ENCODE results near the gene SHQ1.
A peak's percentile ranks its signal among the peaks of the same experiment; 100 is the strongest.

The SHQ1 gene

GRCh38 chr3:72811571-72811970 lies 36.7 kb downstream of the SHQ1 start:
- no peak overlapping the region for H3K27ac ChIP-seq (ENCODE audit: low read depth, low read length)
- no peaks in the 10 kb centered on the region for H3K27me3 ChIP-seq (ENCODE audit: insufficient read depth, low read length, poor library complexity)
- no peak overlapping the region for H2BK5ac ChIP-seq (ENCODE audit: low read length)
- H3K4ac ChIP-seq (ENCODE audit: low read depth, low read length) = no peak overlapping the region
- H2BK120ac ChIP-seq (ENCODE audit: low read depth, low read length) = no peak overlapping the region
- no peaks in the 10 kb centered on the region for H3K36me3 ChIP-seq (ENCODE audit: control insufficient read depth, insufficient read depth, low read length)
- no peak overlapping the region for H2AK5ac ChIP-seq (ENCODE audit: low read length)
- no peak overlapping the region for H4K5ac ChIP-seq (ENCODE audit: low read length)
- H3K79me2 ChIP-seq (ENCODE audit: control insufficient read depth, insufficient read depth, low read length) = no peaks in the 10 kb centered on the region
- H3K4me1 ChIP-seq (ENCODE audit: control insufficient read depth, low read depth, low read length) = no peaks in the 10 kb centered on the region
- H3K23ac ChIP-seq (ENCODE audit: low read length) = no peak overlapping the region
- no peak overlapping the region for H3K4me3 ChIP-seq (ENCODE audit: low read length)
- H3K4me2 ChIP-seq (ENCODE audit: low read length) = no peak overlapping the region
- no CpG with 5 or more reads among the region's 1 CpG for WGBS (ENCODE audit: extremely low coverage, insufficient coverage, low lambda C conversion rate)
- H3K56ac ChIP-seq (ENCODE audit: low read length) = no peak overlapping the region
- DNase-seq = peak; percentile 64
- no peak overlapping the region for H4K8ac ChIP-seq (ENCODE audit: low read depth, low read length)
- no peak overlapping the region for H3K9ac ChIP-seq (ENCODE audit: low read length)
- no peak overlapping the region for H3K18ac ChIP-seq (ENCODE audit: low read length)
- H3K79me1 ChIP-seq (ENCODE audit: low read length) = no peaks in the 10 kb centered on the region
- no peak overlapping the region for H2BK15ac ChIP-seq (replicated peaks; ENCODE audit: low read depth)

GRCh38 chr3:72810659-72811434 lies 37.4 kb downstream of the SHQ1 start:
- Histone ChIP-seq H4K5ac (ENCODE audit: low read length) (no peak overlapping the region), H3K79me2 (ENCODE audit: control insufficient read depth, insufficient read depth, low read length) (no peaks in the 10 kb centered on the region), H3K23ac (ENCODE audit: low read length) (no peak overlapping the region), H3K79me1 (ENCODE audit: low read length) (no peaks in the 10 kb centered on the region), H3K18ac (ENCODE audit: low read length) (no peak overlapping the region), H3K56ac (ENCODE audit: low read length) (no peak overlapping the region), H3K27ac (ENCODE audit: low read depth, low read length) (no peak overlapping the region), H2AK5ac (ENCODE audit: low read length) (no peak overlapping the region), H2BK120ac (ENCODE audit: low read depth, low read length) (no peak overlapping the region), H3K4me3 (ENCODE audit: low read length) (no peak overlapping the region), H2BK15ac (replicated peaks; ENCODE audit: low read depth) (no peak overlapping the region), H3K4me1 (ENCODE audit: control insufficient read depth, low read depth, low read length) (no peaks in the 10 kb centered on the region), H4K8ac (ENCODE audit: low read depth, low read length) (peak overlapping the region; percentile 13), H3K36me3 (ENCODE audit: control insufficient read depth, insufficient read depth, low read length) (no peaks in the 10 kb centered on the region), H3K27me3 (ENCODE audit: insufficient read depth, low read length, poor library complexity) (no peaks in the 10 kb centered on the region), H2BK5ac (ENCODE audit: low read length) (no peak overlapping the region), H3K9ac (ENCODE audit: low read length) (no peak overlapping the region), H3K4me2 (ENCODE audit: low read length) (no peak overlapping the region), H3K4ac (ENCODE audit: low read depth, low read length) (no peak overlapping the region)
- WGBS (ENCODE audit: extremely low coverage, insufficient coverage, low lambda C conversion rate) = no CpG with 5 or more reads among the region's 6 CpGs
- DNase-seq = no peak

GRCh38 chr3:72810063-72810462 lies 38.2 kb downstream of the SHQ1 start:
- Histone ChIP-seq H3K79me1 (ENCODE audit: low read length) (no peaks in the 10 kb centered on the region), H3K4me2 (ENCODE audit: low read length) (no peak overlapping the region), H2BK5ac (ENCODE audit: low read length) (no peak overlapping the region), H2BK15ac (replicated peaks; ENCODE audit: low read depth) (no peak overlapping the region), H4K8ac (ENCODE audit: low read depth, low read length) (no peak overlapping the region), H2AK5ac (ENCODE audit: low read length) (no peak overlapping the region), H3K4me3 (ENCODE audit: low read length) (no peak overlapping the region), H3K56ac (ENCODE audit: low read length) (no peak overlapping the region), H2BK120ac (ENCODE audit: low read depth, low read length) (no peak overlapping the region), H3K36me3 (ENCODE audit: control insufficient read depth, insufficient read depth, low read length) (no peaks in the 10 kb centered on the region), H3K27me3 (ENCODE audit: insufficient read depth, low read length, poor library complexity) (no peaks in the 10 kb centered on the region), H3K4me1 (ENCODE audit: control insufficient read depth, low read depth, low read length) (no peaks in the 10 kb centered on the region), H3K9ac (ENCODE audit: low read length) (no peak overlapping the region), H3K4ac (ENCODE audit: low read depth, low read length) (no peak overlapping the region), H3K27ac (ENCODE audit: low read depth, low read length) (no peak overlapping the region), H4K5ac (ENCODE audit: low read length) (no peak overlapping the region), H3K23ac (ENCODE audit: low read length) (no peak overlapping the region), H3K79me2 (ENCODE audit: control insufficient read depth, insufficient read depth, low read length) (no peaks in the 10 kb centered on the region), H3K18ac (ENCODE audit: low read length) (no peak overlapping the region)
- peak; percentile 39 for DNase-seq

- H3K18ac ChIP-seq (ENCODE audit: low read length) = no peak overlapping the region
- no CpG with 5 or more reads among the region's 5 CpGs for WGBS (ENCODE audit: extremely low coverage, insufficient coverage, low lambda C conversion rate)
- H3K4me1 ChIP-seq (ENCODE audit: control insufficient read depth, low read depth, low read length) = no peaks in the 10 kb centered on the region
- H3K56ac ChIP-seq (ENCODE audit: low read length) = no peak overlapping the region
- no peak overlapping the region for H4K5ac ChIP-seq (ENCODE audit: low read length)
- H3K36me3 ChIP-seq (ENCODE audit: control insufficient read depth, insufficient read depth, low read length) = no peaks in the 10 kb centered on the region
- H3K27me3 ChIP-seq (ENCODE audit: insufficient read depth, low read length, poor library complexity) = no peaks in the 10 kb centered on the region
- H3K4me2 ChIP-seq (ENCODE audit: low read length) = no peak overlapping the region
- no peak overlapping the region for H3K4ac ChIP-seq (ENCODE audit: low read depth, low read length)
- H3K9ac ChIP-seq (ENCODE audit: low read length) = no peak overlapping the region
- H2BK5ac ChIP-seq (ENCODE audit: low read length) = no peak overlapping the region
- no peak overlapping the region for H2AK5ac ChIP-seq (ENCODE audit: low read length)
- H3K4me3 ChIP-seq (ENCODE audit: low read length) = no peak overlapping the region
- H3K79me2 ChIP-seq (ENCODE audit: control insufficient read depth, insufficient read depth, low read length) = no peaks in the 10 kb centered on the region
- no peak overlapping the region for H2BK15ac ChIP-seq (replicated peaks; ENCODE audit: low read depth)
- no peaks in the 10 kb centered on the region for H3K79me1 ChIP-seq (ENCODE audit: low read length)
- H2BK120ac ChIP-seq (ENCODE audit: low read depth, low read length) = no peak overlapping the region
- no peak overlapping the region for H3K27ac ChIP-seq (ENCODE audit: low read depth, low read length)
- no peak for DNase-seq
- H4K8ac ChIP-seq (ENCODE audit: low read depth, low read length) = no peak overlapping the region
- no peak overlapping the region for H3K23ac ChIP-seq (ENCODE audit: low read length)
Measured at GRCh38 chr3:72804361-72804760, 43.9 kb downstream of the SHQ1 start.

DNA sequence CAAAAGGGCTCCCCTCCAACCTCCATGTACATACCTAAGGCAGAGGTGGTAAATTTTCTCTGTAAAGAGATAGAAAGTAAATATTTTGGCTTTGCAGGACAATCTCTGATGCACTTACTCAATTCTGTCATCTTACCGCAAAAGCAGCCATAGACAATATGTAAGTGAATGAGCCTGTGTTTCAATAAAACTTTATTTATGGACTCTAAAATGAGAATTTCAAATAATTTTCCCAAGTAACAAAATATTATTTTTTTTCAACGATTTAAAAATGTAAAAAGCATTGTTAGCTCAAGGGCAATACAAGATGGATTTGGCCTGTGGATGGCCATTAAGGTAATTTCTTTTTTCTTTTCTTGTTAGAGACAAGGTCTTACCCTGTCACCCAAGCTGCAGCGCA lies 44.7 kb downstream of the SHQ1 start:
- H2BK5ac ChIP-seq (ENCODE audit: low read length) = no peak overlapping the region
- no peaks in the 10 kb centered on the region for H3K4me1 ChIP-seq (ENCODE audit: control insufficient read depth, low read depth, low read length)
- H4K8ac ChIP-seq (ENCODE audit: low read depth, low read length) = no peak overlapping the region
- no peak overlapping the region for H3K56ac ChIP-seq (ENCODE audit: low read length)
- no peak overlapping the region for H2BK15ac ChIP-seq (replicated peaks; ENCODE audit: low read depth)
- no peak overlapping the region for H3K27ac ChIP-seq (ENCODE audit: low read depth, low read length)
- H3K79me2 ChIP-seq (ENCODE audit: control insufficient read depth, insufficient read depth, low read length) = no peaks in the 10 kb centered on the region
- H3K79me1 ChIP-seq (ENCODE audit: low read length) = no peaks in the 10 kb centered on the region
- H2AK5ac ChIP-seq (ENCODE audit: low read length) = no peak overlapping the region
- H3K4ac ChIP-seq (ENCODE audit: low read depth, low read length) = no peak overlapping the region
- H3K4me3 ChIP-seq (ENCODE audit: low read length) = no peak overlapping the region
- no peaks in the 10 kb centered on the region for H3K27me3 ChIP-seq (ENCODE audit: insufficient read depth, low read length, poor library complexity)
- H3K4me2 ChIP-seq (ENCODE audit: low read length) = no peak overlapping the region
- no peak overlapping the region for H4K5ac ChIP-seq (ENCODE audit: low read length)
- H3K9ac ChIP-seq (ENCODE audit: low read length) = no peak overlapping the region
- DNase-seq = no peak
- no peak overlapping the region for H2BK120ac ChIP-seq (ENCODE audit: low read depth, low read length)
- no peak overlapping the region for H3K18ac ChIP-seq (ENCODE audit: low read length)
- H3K36me3 ChIP-seq (ENCODE audit: control insufficient read depth, insufficient read depth, low read length) = no peaks in the 10 kb centered on the region
- no CpG with 5 or more reads among the region's 3 CpGs for WGBS (ENCODE audit: extremely low coverage, insufficient coverage, low lambda C conversion rate)
- no peak overlapping the region for H3K23ac ChIP-seq (ENCODE audit: low read length)

DNA sequence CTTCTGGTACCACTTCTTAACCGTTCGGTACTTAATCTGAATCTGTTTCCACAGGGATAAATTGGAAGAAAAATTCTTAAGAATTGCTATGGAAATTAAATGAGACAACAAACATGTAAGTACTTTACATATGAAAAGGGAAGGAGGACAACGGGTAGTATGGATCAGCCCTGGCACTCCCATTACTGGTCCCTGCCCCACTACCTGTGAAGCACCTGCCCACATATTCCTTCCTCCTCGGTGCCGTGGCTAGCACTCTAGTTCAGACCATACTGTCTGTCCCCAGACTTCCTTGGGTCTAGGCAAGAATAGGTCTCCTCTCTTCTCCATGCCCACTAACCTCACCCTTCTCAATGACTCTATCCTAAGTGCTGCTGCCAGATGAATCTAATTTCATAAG lies 46.2 kb downstream of the SHQ1 start:
- no peak overlapping the region for H4K5ac ChIP-seq (ENCODE audit: low read length)
- H3K18ac ChIP-seq (ENCODE audit: low read length) = no peak overlapping the region
- no peaks in the 10 kb centered on the region for H3K36me3 ChIP-seq (ENCODE audit: control insufficient read depth, insufficient read depth, low read length)
- no peak overlapping the region for H4K8ac ChIP-seq (ENCODE audit: low read depth, low read length)
- H2AK5ac ChIP-seq (ENCODE audit: low read length) = no peak overlapping the region
- H2BK5ac ChIP-seq (ENCODE audit: low read length) = no peak overlapping the region
- no peaks in the 10 kb centered on the region for H3K79me1 ChIP-seq (ENCODE audit: low read length)
- H3K79me2 ChIP-seq (ENCODE audit: control insufficient read depth, insufficient read depth, low read length) = no peaks in the 10 kb centered on the region
- no peak overlapping the region for H2BK15ac ChIP-seq (replicated peaks; ENCODE audit: low read depth)
- no peak overlapping the region for H3K4ac ChIP-seq (ENCODE audit: low read depth, low read length)
- no CpG with 5 or more reads among the region's 5 CpGs for WGBS (ENCODE audit: extremely low coverage, insufficient coverage, low lambda C conversion rate)
- H3K4me3 ChIP-seq (ENCODE audit: low read length) = no peak overlapping the region
- H3K23ac ChIP-seq (ENCODE audit: low read length) = no peak overlapping the region
- H3K27ac ChIP-seq (ENCODE audit: low read depth, low read length) = no peak overlapping the region
- H2BK120ac ChIP-seq (ENCODE audit: low read depth, low read length) = no peak overlapping the region
- no peak overlapping the region for H3K56ac ChIP-seq (ENCODE audit: low read length)
- no peaks in the 10 kb centered on the region for H3K27me3 ChIP-seq (ENCODE audit: insufficient read depth, low read length, poor library complexity)
- H3K9ac ChIP-seq (ENCODE audit: low read length) = no peak overlapping the region
- no peak for DNase-seq
- H3K4me1 ChIP-seq (ENCODE audit: control insufficient read depth, low read depth, low read length) = no peaks in the 10 kb centered on the region
- H3K4me2 ChIP-seq (ENCODE audit: low read length) = no peak overlapping the region
